SU-DHL-6 (cell line): ENCODE results near the gene SETD1B.
A peak's percentile ranks its signal among the peaks of the same experiment; 100 is the strongest.

ENCODE experiments used
- H2AFZ ChIP-seq: fragments of 200-600 bp; sonication (generic); 2 replicates; pipeline ENCODE4 v1.6.1; 2014; ENCODE audit warnings: low read depth, mild to moderate bottlenecking, moderate library complexity, mixed read lengths, antibody characterized with exemption, low read length; ENCODE audit not compliant: severe bottlenecking
- H3F3A ChIP-seq: fragments of 200-600 bp; shearing (Covaris generic); 2 replicates; pipeline ENCODE4 v1.6.0; 2016; ENCODE audit warnings: antibody characterized with exemption, mild to moderate bottlenecking; ENCODE audit not compliant: insufficient read depth
- H3K27ac ChIP-seq: fragments of 200-600 bp; sonication (generic); 2 replicates; pipeline ENCODE4 v1.5.1; 2016; ENCODE audit warnings: low read depth, mild to moderate bottlenecking, low read length, moderate library complexity, mixed read lengths
- H3K27me3 ChIP-seq: fragments of 200-600 bp; sonication (generic), shearing (Covaris generic); 2 replicates; pipeline ENCODE4 v1.6.0; 2014; ENCODE audit warnings: mild to moderate bottlenecking, low read length
- H3K36me3 ChIP-seq: fragments of 200-600 bp; sonication (generic); 2 replicates; pipeline ENCODE4 v1.6.1; 2014; ENCODE audit warnings: mild to moderate bottlenecking, low read length, mixed read lengths
- H3K4me2 ChIP-seq: fragments of 300-600, 200-600 bp; shearing (Covaris generic), sonication (generic); 2 replicates; pipeline ENCODE4 v1.6.0; 2014; ENCODE audit warnings: low read length, low read depth, mild to moderate bottlenecking; ENCODE audit not compliant: poor library complexity, severe bottlenecking
- H3K4me3 ChIP-seq: fragments of 200-600 bp; sonication (generic); 2 replicates; pipeline ENCODE4 v1.5.1; 2014; ENCODE audit warnings: antibody characterized with exemption, low read length, mild to moderate bottlenecking, mixed read lengths; ENCODE audit not compliant: insufficient read depth, poor library complexity, severe bottlenecking
- H3K79me2 ChIP-seq: fragments of 200-600 bp; sonication (generic); 2 replicates; pipeline ENCODE4 v1.6.1; 2014; ENCODE audit warnings: mild to moderate bottlenecking, low read length, moderate library complexity; ENCODE audit not compliant: insufficient read depth
- H3K9ac ChIP-seq: fragments of 200-600 bp; sonication (generic); 2 replicates; pipeline ENCODE4 v1.7.0; 2014; ENCODE audit warnings: mild to moderate bottlenecking, low read length
- H3K9me2 ChIP-seq: fragments of 200-600 bp; sonication (generic); replicated peaks from 2 replicates; pipeline ENCODE4 v1.6.1; 2014; ENCODE audit warnings: low read length; ENCODE audit not compliant: insufficient read depth
- H3K9me3 ChIP-seq: fragments of 200-600 bp; sonication (generic); 2 replicates; pipeline ENCODE4 v1.6.1; 2014; ENCODE audit warnings: low read length, mixed read lengths; ENCODE audit not compliant: insufficient read depth
- H4K20me1 ChIP-seq: fragments of 200-600 bp; sonication (generic); 2 replicates; pipeline ENCODE4 v1.6.1; 2014; ENCODE audit warnings: low read depth, mild to moderate bottlenecking, antibody characterized with exemption, low read length, moderate library complexity, mixed read lengths
- CTCF ChIP-seq: fragments of 200-600 bp; sonication (generic); IDR thresholded peaks from one replicate; pipeline ENCODE4 v1.5.1; 2017; ENCODE audit warnings: antibody characterized with exemption, mild to moderate bottlenecking, low read length, moderate library complexity; ENCODE audit not compliant: insufficient read depth, poor library complexity, severe bottlenecking
- EZH2phosphoT487 ChIP-seq: fragments of 200-600 bp; sonication (generic), shearing (Covaris generic); conservative IDR thresholded peaks from 2 replicates; pipeline ENCODE4 v1.6.1; 2018; ENCODE audit warnings: mild to moderate bottlenecking, antibody characterized with exemption, low read length, moderate library complexity, mixed read lengths

SETD1B gene

GRCh38 chr12:121799156-121799841 lies 4.5 kb upstream of the SETD1B start:
- TF ChIP-seq CTCF (no peak), EZH2phosphoT487 (no peak)
- H3K79me2 ChIP-seq = peaks cover 18% of the 10 kb centered on the region; the same call in 1 of the 2 replicates
- no peak overlapping the region for H2AFZ ChIP-seq
- H3K36me3 ChIP-seq = no peaks in the 10 kb centered on the region
- no peaks in the 10 kb centered on the region for H3K27me3 ChIP-seq
- H4K20me1 ChIP-seq = no peaks in the 10 kb centered on the region
- peak overlapping the region; percentile 97 for H3K27ac ChIP-seq
- peaks cover 30% of the 10 kb centered on the region for H3F3A ChIP-seq
- peak overlapping the region; percentile 77 for H3K9ac ChIP-seq
- H3K4me3 ChIP-seq = peak overlapping the region; percentile 58
- no peaks in the 10 kb centered on the region for H3K9me2 ChIP-seq
- peak overlapping the region; percentile 97 for H3K4me2 ChIP-seq
- H3K9me3 ChIP-seq = no peaks in the 10 kb centered on the region

GRCh38 chr12:121799842-121800693 lies 3.7 kb upstream of the SETD1B start:
- TF ChIP-seq EZH2phosphoT487 (no peak), CTCF (no peak)
- H2AFZ ChIP-seq = peak overlapping the region; percentile 23
- no peaks in the 10 kb centered on the region for H3K27me3 ChIP-seq
- H3K79me2 ChIP-seq = peaks cover 25% of the 10 kb centered on the region
- no peaks in the 10 kb centered on the region for H3K9me2 ChIP-seq
- peak overlapping the region; percentile 77 for H3K9ac ChIP-seq
- H3K4me2 ChIP-seq = peak overlapping the region; percentile 97
- no peaks in the 10 kb centered on the region for H3K36me3 ChIP-seq
- peaks cover 30% of the 10 kb centered on the region for H3F3A ChIP-seq
- peak overlapping the region; percentile 58 for H3K4me3 ChIP-seq
- H3K9me3 ChIP-seq = no peaks in the 10 kb centered on the region
- no peaks in the 10 kb centered on the region for H4K20me1 ChIP-seq
- H3K27ac ChIP-seq = peak overlapping the region; percentile 97

GRCh38 chr12:121800694-121801594 lies 2.9 kb upstream of the SETD1B start:
- Histone ChIP-seq H3K36me3 (no peaks in the 10 kb centered on the region), H3K9ac (peak overlapping the region; percentile 77), H3F3A (peaks cover 30% of the 10 kb centered on the region), H3K4me3 (peak overlapping the region; percentile 63), H3K79me2 (peaks cover 33% of the 10 kb centered on the region), H4K20me1 (no peaks in the 10 kb centered on the region), H3K4me2 (peak overlapping the region; percentile 97), H3K27ac (peak overlapping the region; percentile 97), H3K9me2 (no peaks in the 10 kb centered on the region), H2AFZ (no peak overlapping the region), H3K27me3 (no peaks in the 10 kb centered on the region), H3K9me3 (no peaks in the 10 kb centered on the region)
- TF ChIP-seq CTCF (no peak), EZH2phosphoT487 (no peak)
